Activated naive CD4-positive, alpha-beta T cell treated with anti-CD3 and anti-CD28 coated beads, Interleukin-2, amount 50 U/mL, for 72 hours (primary cell): Measurements from ENCODE around the gene ZSCAN5A. TPM values are rescaled to one million over a fixed set of nuclear protein-coding genes. Genes with fewer than 3 reads are reported as not detected.
A peak's percentile ranks its signal among the peaks of the same experiment; 100 is the strongest.
"Not testable (repeated sequence)": the region's sequence is repeated elsewhere in the genome, so short reads cannot be mapped to it uniquely, and the experiment has no call there.

Experiments
- ATAC-seq, 2 donors: fragments of 150-1000 bp; cut with Tn5 transposase; 2 replicates each; pipeline ENCODE4 v1.10.0; 2021; ENCODE audit warnings: mild to moderate bottlenecking in 2 of 2, moderate library complexity in 2 of 2
- DNase-seq, 2 donors: peaks; one replicate each; pipeline ENCODE4 v3.0.0; 2021 to 2022; ENCODE audit warnings: low spot score in 2 of 2
- H3K27ac Mint-ChIP-seq, 2 donors: one replicate each; pipeline ENCODE4 v1.8.0; 2022; ENCODE audit warnings: mild to moderate bottlenecking in 2 of 2, mixed read lengths in 2 of 2
- H3K36me3 Mint-ChIP-seq, 2 donors: one replicate each; pipeline ENCODE4 v1.8.0; 2022; ENCODE audit warnings: mixed read lengths in 2 of 2
- H3K9me3 Mint-ChIP-seq, 2 donors: one replicate each; pipeline ENCODE4 v1.8.0; 2022; ENCODE audit warnings: mixed read lengths in 2 of 2
- total RNA-seq, 2 donors: library from RNA; stranded (reverse); gene quantifications; one replicate each; pipeline ENCODE4 v1.2.3, GENCODE V29; 2022

Gene ZSCAN5A
- total RNA-seq, 2 donors from 2014 or later: 4.1 to 13.3 TPM

GRCh38 chr19:56207581-56207980, 107.1 kb downstream of the ZSCAN5A start:
- not testable (repeated sequence) for H3K36me3 Mint-ChIP-seq, H3K9me3 Mint-ChIP-seq, DNase-seq, ATAC-seq, H3K27ac Mint-ChIP-seq

GRCh38 chr19:56201973-56202372, 112.7 kb downstream of the ZSCAN5A start, which contains the start of gene ZSCAN5C:
TSS of gene ZSCAN5C (plus strand) at chr19:56202273. CDS start at chr19:56205914, 3,641 bp downstream.
- ATAC-seq: no peak
- no peak for DNase-seq
- Mint-ChIP-seq H3K9me3 (no peaks in the 10 kb centered on the region), H3K27ac (peak within 1 kb of the TSS in 1 of 2 donors; percentile 60), H3K36me3 (no peaks in the 10 kb centered on the region)

- Mint-ChIP-seq H3K36me3 (no peaks in the 10 kb centered on the region), H3K27ac (no peak overlapping the region), H3K9me3 (no peaks in the 10 kb centered on the region)
- DNase-seq: no peak
- ATAC-seq: no peak
These were observed 115.0 kb downstream of the ZSCAN5A start for GRCh38 chr19:56199687-56200086.

GRCh38 chr19:56197646-56198045, 117.0 kb downstream of the ZSCAN5A start, which contains the start of gene ZSCAN5B:
TSS of gene ZSCAN5B (minus strand) at chr19:56197783. CDS start at chr19:56193052, 4,731 bp downstream.
- not testable (repeated sequence) for H3K27ac Mint-ChIP-seq

GRCh38 chr19:56193981-56194640, 120.5 kb downstream of the ZSCAN5A start:
- Mint-ChIP-seq H3K36me3 (no peaks in the 10 kb centered on the region), H3K9me3 (no peaks in the 10 kb centered on the region), H3K27ac (no peak overlapping the region)
- DNase-seq (no peak), ATAC-seq (no peak)

More at GRCh38 chr19:56197646-56198045, 117.0 kb downstream of the ZSCAN5A start, which contains the start of gene ZSCAN5B:
- H3K9me3 Mint-ChIP-seq, DNase-seq, ATAC-seq, H3K36me3 Mint-ChIP-seq: not testable (repeated sequence)

GRCh38 chr19:56191711-56192110, 122.9 kb downstream of the ZSCAN5A start:
- Mint-ChIP-seq H3K36me3 (no peaks in the 10 kb centered on the region), H3K27ac (no peak overlapping the region), H3K9me3 (no peaks in the 10 kb centered on the region)
- no peak for DNase-seq
- ATAC-seq: no peak

GRCh38 chr19:56191115-56191514, 123.5 kb downstream of the ZSCAN5A start:
- no peak for ATAC-seq
- no peak for DNase-seq
- no peaks in the 10 kb centered on the region for H3K36me3 Mint-ChIP-seq
- H3K27ac Mint-ChIP-seq: no peak overlapping the region
- no peaks in the 10 kb centered on the region for H3K9me3 Mint-ChIP-seq

GRCh38 chr19:56189785-56190184, 124.9 kb downstream of the ZSCAN5A start:
- ATAC-seq (no peak), DNase-seq (no peak)
- H3K36me3 Mint-ChIP-seq: no peaks in the 10 kb centered on the region

GRCh38 chr19:56177564-56178243, 136.9 kb downstream of the ZSCAN5A start:
- H3K27ac Mint-ChIP-seq: no peak overlapping the region
- H3K36me3 Mint-ChIP-seq: no peaks in the 10 kb centered on the region
- DNase-seq (no peak), ATAC-seq (no peak)
- no peaks in the 10 kb centered on the region for H3K9me3 Mint-ChIP-seq

More at GRCh38 chr19:56189785-56190184, 124.9 kb downstream of the ZSCAN5A start:
- H3K27ac Mint-ChIP-seq: no peak overlapping the region
- H3K9me3 Mint-ChIP-seq: no peaks in the 10 kb centered on the region

- no peak for DNase-seq
- no peak overlapping the region for H3K27ac Mint-ChIP-seq
- no peaks in the 10 kb centered on the region for H3K9me3 Mint-ChIP-seq
- ATAC-seq: no peak
- H3K36me3 Mint-ChIP-seq: no peaks in the 10 kb centered on the region
These were observed 137.8 kb downstream of the ZSCAN5A start for GRCh38 chr19:56176881-56177280.

GRCh38 chr19:56176310-56176709, 138.3 kb downstream of the ZSCAN5A start:
- not testable (repeated sequence) for H3K27ac Mint-ChIP-seq, ATAC-seq, H3K36me3 Mint-ChIP-seq, H3K9me3 Mint-ChIP-seq, DNase-seq

- not testable (repeated sequence) for H3K36me3 Mint-ChIP-seq, H3K27ac Mint-ChIP-seq, ATAC-seq, DNase-seq, H3K9me3 Mint-ChIP-seq
These were observed 138.8 kb downstream of the ZSCAN5A start, which contains the start of gene GALP for GRCh38 chr19:56175861-56176307. TSS of gene GALP (plus strand) at chr19:56176008. CDS start at chr19:56177109, 1,101 bp downstream.

GRCh38 chr19:56174550-56174949, 140.1 kb downstream of the ZSCAN5A start:
- ATAC-seq (no peak), DNase-seq (no peak)
- Mint-ChIP-seq H3K9me3 (no peaks in the 10 kb centered on the region), H3K27ac (no peak overlapping the region), H3K36me3 (no peaks in the 10 kb centered on the region)

- no peak overlapping the region for H3K27ac Mint-ChIP-seq
- no peaks in the 10 kb centered on the region for H3K9me3 Mint-ChIP-seq
- DNase-seq: no peak
- no peak for ATAC-seq
- H3K36me3 Mint-ChIP-seq: no peaks in the 10 kb centered on the region
These were observed 140.6 kb downstream of the ZSCAN5A start for GRCh38 chr19:56174086-56174485.
